HCT116 (cell line): ENCODE results near the gene TMA7B. TPM values are rescaled to one million over a fixed set of nuclear protein-coding genes. Genes with fewer than 3 reads are reported as not detected.

Experiments
- ATAC-seq: fragments of 200-7000 bp; cut with Tn5 transposase; 2 replicates; pipeline ENCODE4 v1.9.1; 2020; ENCODE audit warnings: mild to moderate bottlenecking, moderate library complexity
- BruUV-seq: library from RNA; stranded (reverse); fragments of 400-500 nt; replicated peaks from 2 replicates; lab custom pipeline; 2021; lab: Mats Ljungman, UMichigan
- CTCF ChIA-PET: fragments of 300-600 bp; sonication (Branson Sonifier 250); formaldehyde crosslinking; loops from one replicate; lab custom pipeline; 2021; ENCODE audit warnings: antibody characterized with exemption; lab: Charles Lee
- POLR2A ChIA-PET: fragments of 300-600, 350-600 bp; sonication (Branson Sonifier 250); formaldehyde crosslinking; loops from one replicate; lab custom pipeline; 2021; ENCODE audit warnings: antibody characterized with exemption; lab: Charles Lee
- RAD21 ChIA-PET, 2 experiments: fragments of 300-600 bp; sonication (Branson Sonifier 250); formaldehyde crosslinking; loops; one replicate each; lab custom pipeline; 2023; ENCODE audit warnings: low total read pairs in 2 of 2; ENCODE audit not compliant: uncharacterized antibody in 2 of 2, unreplicated experiment in 2 of 2, low non-redundant PET in 1 of 2; lab: Charles Lee
- DNase-seq: peaks from one replicate; pipeline ENCODE4 v3.0.0-alpha.2; 2010; ENCODE audit warnings: low read depth, low spot score
- H2AFZ ChIP-seq: fragments of 200-600 bp; shearing (Covaris generic), sonication (generic); 2 replicates; pipeline ENCODE4 v1.6.1; 2017; ENCODE audit warnings: low read depth, mixed run types, mixed read lengths, antibody characterized with exemption, low read length; ENCODE audit not compliant: poor library complexity, severe bottlenecking
- H3K27ac ChIP-seq: 2 replicates; pipeline ENCODE4 v1.5.1; 2012; ENCODE audit warnings: low read depth, low read length
- H3K27me3 ChIP-seq: fragments of 200-600 bp; sonication (generic); 2 replicates; pipeline ENCODE4 v1.6.1; 2016; ENCODE audit warnings: mixed run types, low read length, mixed read lengths; ENCODE audit not compliant: insufficient read depth
- H3K36me3 ChIP-seq, 2 experiments: fragments of 200-500 bp in 1 of 2; fragments of 200-600 bp in 1 of 2; sonication (Bioruptor generic) in 1 of 2; sonication (generic) in 1 of 2; 2 replicates each; pipeline versions ENCODE4 v1.5.1 to v1.6.1; 2014 to 2016; ENCODE audit warnings: low read length in 2 of 2, inconsistent platforms in 1 of 2, mixed read lengths in 1 of 2, mixed run types in 1 of 2; ENCODE audit not compliant: insufficient read depth in 2 of 2, control insufficient read depth in 1 of 2
- H3K4me1 ChIP-seq, 2 experiments: fragments of 200-600 bp in 1 of 2; sonication (generic) in 1 of 2; 2 replicates each; pipeline versions ENCODE4 v1.5.1 to v1.6.1; 2012 to 2017; ENCODE audit warnings: low read length in 2 of 2, inconsistent platforms in 1 of 2, mild to moderate bottlenecking in 1 of 2, mixed read lengths in 1 of 2, mixed run types in 1 of 2, moderate library complexity in 1 of 2; ENCODE audit not compliant: insufficient read depth in 2 of 2, control insufficient read depth in 1 of 2
- H3K4me2 ChIP-seq: fragments of 200-600 bp; sonication (generic); 2 replicates; pipeline ENCODE4 v1.6.1; 2017; ENCODE audit warnings: mixed run types, low read length, mixed read lengths
- H3K4me3 ChIP-seq, 2 experiments: fragments of 200-600 bp in 1 of 2; sonication (generic) in 1 of 2; replicated peaks in 1 of 2; 2 replicates each; pipeline ENCODE4 v1.5.1; 2011 to 2016; ENCODE audit warnings: low read length in 2 of 2, control low read depth in 1 of 2, low read depth in 1 of 2, mild to moderate bottlenecking in 1 of 2, mixed read lengths in 1 of 2, mixed run types in 1 of 2
- H3K79me2 ChIP-seq: fragments of 200-600 bp; sonication (generic); 2 replicates; pipeline ENCODE4 v1.6.1; 2017; ENCODE audit warnings: mild to moderate bottlenecking, mixed run types, low read length, moderate library complexity, mixed read lengths; ENCODE audit not compliant: insufficient read depth
- H3K9ac ChIP-seq: fragments of 200-600 bp; sonication (generic); 2 replicates; pipeline ENCODE4 v1.6.1; 2016; ENCODE audit warnings: low read length, mixed read lengths
- H3K9me2 ChIP-seq: fragments of 200-600 bp; sonication (generic), shearing (Covaris generic); 2 replicates; pipeline ENCODE4 v1.6.1; 2017; ENCODE audit warnings: mixed run types, mild to moderate bottlenecking, moderate library complexity; ENCODE audit not compliant: insufficient read depth
- H3K9me3 ChIP-seq, 2 experiments: fragments of 200-500 bp in 1 of 2; fragments of 200-600 bp in 1 of 2; sonication (Bioruptor generic) in 1 of 2; sonication (generic) in 1 of 2; 2 replicates each; pipeline ENCODE4 v1.6.1; 2014 to 2017; ENCODE audit warnings: low read length in 2 of 2, mixed read lengths in 2 of 2, inconsistent platforms in 1 of 2, low read depth in 1 of 2, mild to moderate bottlenecking in 1 of 2, mixed run types in 1 of 2, moderate library complexity in 1 of 2; ENCODE audit not compliant: control insufficient read depth in 1 of 2, insufficient read depth in 1 of 2
- H4K20me1 ChIP-seq: fragments of 200-600 bp; sonication (generic), shearing (Covaris generic); 2 replicates; pipeline ENCODE4 v1.6.1; 2017; ENCODE audit warnings: mixed run types, mild to moderate bottlenecking, moderate library complexity; ENCODE audit not compliant: insufficient read depth
- ATF3 ChIP-seq: IDR thresholded peaks from 2 replicates; pipeline ENCODE4 v1.6.1; 2012
- CBX3 ChIP-seq: IDR thresholded peaks from 2 replicates; pipeline ENCODE4 v1.6.1; 2012; ENCODE audit warnings: low read depth
- CEBPB ChIP-seq: IDR thresholded peaks from 2 replicates; pipeline ENCODE4 v1.6.1; 2012; ENCODE audit warnings: low read depth
- CTCF ChIP-seq, 3 experiments: fragments of 200-600 bp in 1 of 3; sonication (generic) in 1 of 3; IDR thresholded peaks in 2 of 3; conservative IDR thresholded peaks in 1 of 3; 2 replicates each; pipeline ENCODE4 v1.5.1; 2012 to 2017; ENCODE audit warnings: low read depth in 2 of 3, low read length in 2 of 3, antibody characterized with exemption in 1 of 3, borderline replicate concordance in 1 of 3, control low read depth in 1 of 3, mild to moderate bottlenecking in 1 of 3, mixed read lengths in 1 of 3, mixed run types in 1 of 3, moderate library complexity in 1 of 3; ENCODE audit not compliant: insufficient read depth in 1 of 3
- EGR1 ChIP-seq: IDR thresholded peaks from 2 replicates; pipeline ENCODE4 v1.6.1; 2012; ENCODE audit warnings: low read depth
- ELF1 ChIP-seq: IDR thresholded peaks from 2 replicates; pipeline ENCODE4 v1.6.1; 2012; ENCODE audit warnings: low read depth, borderline replicate concordance
- EZH2 ChIP-seq: fragments of 200-600 bp; sonication (generic); IDR thresholded peaks from 2 replicates; pipeline ENCODE4 v1.6.1; 2017; ENCODE audit warnings: antibody characterized with exemption, mixed run types
- EZH2phosphoT487 ChIP-seq: fragments of 200-600 bp; IDR thresholded peaks from 2 replicates; pipeline ENCODE4 v1.6.1; 2018; ENCODE audit warnings: antibody characterized with exemption, borderline replicate concordance
- JUND ChIP-seq: IDR thresholded peaks from 2 replicates; pipeline ENCODE4 v1.6.1; 2012
- POLR2A ChIP-seq: IDR thresholded peaks from 2 replicates; pipeline ENCODE4 v1.7.0; 2011; ENCODE audit warnings: borderline replicate concordance; ENCODE audit not compliant: insufficient read depth, insufficient read length; ENCODE audit errors: extremely low read depth
- POLR2AphosphoS5 ChIP-seq: IDR thresholded peaks from 2 replicates; pipeline ENCODE4 v1.6.1; 2011; ENCODE audit warnings: mild to moderate bottlenecking, low read depth, low read length, moderate library complexity
- REST ChIP-seq: IDR thresholded peaks from 2 replicates; pipeline ENCODE4 v1.6.1; 2012; ENCODE audit warnings: low read depth
- SIN3A ChIP-seq: IDR thresholded peaks from 2 replicates; pipeline ENCODE4 v1.6.1; 2012; ENCODE audit warnings: low read depth
- SP1 ChIP-seq: IDR thresholded peaks from 2 replicates; pipeline ENCODE4 v1.6.1; 2012; ENCODE audit warnings: low read depth
- ZBTB33 ChIP-seq: IDR thresholded peaks from 2 replicates; pipeline ENCODE4 v1.6.1; 2011; ENCODE audit warnings: mild to moderate bottlenecking, low read length, moderate library complexity; ENCODE audit not compliant: insufficient replicate concordance; ENCODE audit errors: extremely low read depth
- ZFX ChIP-seq: fragments of 450-650 bp; IDR thresholded peaks from 2 replicates; pipeline ENCODE4 v1.6.1; 2017
- ZNF274 ChIP-seq: fragments of 200-500 bp; sonication (Bioruptor generic); IDR thresholded peaks from 2 replicates; pipeline ENCODE4 v1.6.1; 2014; ENCODE audit warnings: mild to moderate bottlenecking, low read depth, low read length, inconsistent platforms
- intact Hi-C: fragments of 100-400 bp; cut with micrococcal nuclease; formaldehyde crosslinking; loops from 2 replicates; pipeline ENCODE4 v1.10.0; 2022
- total RNA-seq: library from RNA; stranded (reverse); gene quantifications from one replicate; pipeline ENCODE4 v1.2.1, GENCODE V29; 2021; ENCODE audit not compliant: unreplicated experiment
- TF ChIP-seq, protein P1 (sequence below): IDR thresholded peaks from 2 replicates; pipeline ENCODE4 v1.6.1; 2012

The TMA7B gene
- total RNA-seq, 1 experiment from 2014 or later = not detected

GRCh38 chr22:40007853-40008710, 47.9 kb downstream of the TMA7B start:
- no peaks in the 10 kb centered on the region for H3K9me2 ChIP-seq
- H4K20me1 ChIP-seq = no peaks in the 10 kb centered on the region
- ChIA-PET POLR2A (no interaction called here), CTCF (no interaction called here), RAD21 (no interaction called here)
- H3K4me3 ChIP-seq = no peak overlapping the region
- H3K36me3 ChIP-seq = no peaks in the 10 kb centered on the region
- H3K27me3 ChIP-seq = no peaks in the 10 kb centered on the region
- H3K9me3 ChIP-seq = no peaks in the 10 kb centered on the region
- H2AFZ ChIP-seq = no peak overlapping the region
- no peak overlapping the region for H3K9ac ChIP-seq
- BruUV-seq = no TSS peak
- no peaks in the 10 kb centered on the region; a peak in 1 of 4 replicates for H3K4me1 ChIP-seq
- H3K4me2 ChIP-seq = no peak overlapping the region
- peaks cover 32% of the 10 kb centered on the region; the same call in 1 of the 2 replicates for H3K79me2 ChIP-seq
- DNase-seq (no peak), ATAC-seq (no peak)
- no peak overlapping the region for H3K27ac ChIP-seq
- TF ChIP-seq JUND = no peak
- TF ChIP-seq, protein P1, sequence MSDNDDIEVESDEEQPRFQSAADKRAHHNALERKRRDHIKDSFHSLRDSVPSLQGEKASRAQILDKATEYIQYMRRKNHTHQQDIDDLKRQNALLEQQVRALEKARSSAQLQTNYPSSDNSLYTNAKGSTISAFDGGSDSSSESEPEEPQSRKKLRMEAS = no peak
- TF ChIP-seq CEBPB = no peak
- TF ChIP-seq POLR2AphosphoS5 = no peak
- no peak for TF ChIP-seq SIN3A
- no peak for TF ChIP-seq ZNF274
- no peak for TF ChIP-seq ZFX
- TF ChIP-seq EZH2phosphoT487 = no peak
- TF ChIP-seq ZBTB33 = no peak
- TF ChIP-seq ATF3 = no peak
- no peak for TF ChIP-seq SP1
- TF ChIP-seq CTCF (IDR thresholded peaks at IDR 0.05 in 2 of 3, conservative IDR thresholded peaks at IDR 0.05 in 1 of 3; ENCODE audit: borderline replicate concordance in 1 of 3, insufficient read depth in 1 of 3, low read depth in 2 of 3, low read length in 2 of 3) = no peak
- no peak for TF ChIP-seq EZH2
- no peak for TF ChIP-seq REST
- no peak for TF ChIP-seq CBX3
- TF ChIP-seq ELF1 = no peak
- no peak for TF ChIP-seq EGR1
- no peak for TF ChIP-seq POLR2A
- intact Hi-C loops = no loop called here
